Panc1 (cell line): ENCODE results near the gene SRSF9. TPM values are rescaled to one million over a fixed set of nuclear protein-coding genes. Genes with fewer than 3 reads are reported as not detected.

ENCODE experiments used
- ATAC-seq: fragments of 200-7000 bp; cut with Tn5 transposase; 2 replicates; pipeline ENCODE4 v1.9.1; 2020; ENCODE audit warnings: mild to moderate bottlenecking, moderate library complexity
- BruUV-seq: library from RNA; stranded (reverse); fragments of 400-500 nt; replicated peaks from 2 replicates; lab custom pipeline; 2021; lab: Mats Ljungman, UMichigan
- CTCF ChIA-PET: fragments of 300-600 bp; sonication (Branson Sonifier 250); formaldehyde crosslinking; loops from one replicate; lab custom pipeline; 2022; ENCODE audit warnings: antibody characterized with exemption; lab: Charles Lee
- POLR2A ChIA-PET: fragments of 300-600 bp; sonication (Branson Sonifier 250); formaldehyde crosslinking; loops from one replicate; lab custom pipeline; 2022; ENCODE audit warnings: antibody characterized with exemption; lab: Charles Lee
- DNase-seq: peaks from one replicate; pipeline ENCODE4 v3.0.0-alpha.2; 2010; ENCODE audit warnings: low read depth, low spot score
- H3K27ac ChIP-seq: 2 replicates; pipeline ENCODE4 v1.5.1; 2011; ENCODE audit warnings: mild to moderate bottlenecking, low read length, inconsistent platforms
- H3K27me3 ChIP-seq: fragments of 200-500 bp; sonication (Bioruptor generic); 2 replicates; pipeline ENCODE4 v1.6.0; 2014; ENCODE audit warnings: low read length, inconsistent platforms; ENCODE audit not compliant: control insufficient read depth, insufficient read depth
- H3K36me3 ChIP-seq: fragments of 200-500 bp; sonication (Bioruptor generic); 2 replicates; pipeline ENCODE4 v1.5.1; 2014; ENCODE audit warnings: inconsistent platforms, mild to moderate bottlenecking, low read length, moderate library complexity; ENCODE audit not compliant: control insufficient read depth, insufficient read depth
- H3K4me1 ChIP-seq: 2 replicates; pipeline ENCODE4 v1.5.1; 2011; ENCODE audit warnings: inconsistent platforms, mild to moderate bottlenecking, low read length, moderate library complexity; ENCODE audit not compliant: control insufficient read depth, insufficient read depth
- H3K4me3 ChIP-seq, 2 experiments: 2 replicates each; pipeline ENCODE4 v1.5.1; 2011 to 2012; ENCODE audit warnings: low read depth in 2 of 2, low read length in 2 of 2, mild to moderate bottlenecking in 2 of 2, inconsistent platforms in 1 of 2, moderate library complexity in 1 of 2
- H3K9me3 ChIP-seq: fragments of 200-500 bp; sonication (Bioruptor generic); 2 replicates; pipeline ENCODE4 v1.5.1; 2014; ENCODE audit warnings: low read depth, mild to moderate bottlenecking, inconsistent platforms, low read length, moderate library complexity; ENCODE audit not compliant: control insufficient read depth, insufficient read depth
- POLR2AphosphoS5 ChIP-seq: IDR thresholded peaks from 2 replicates; pipeline ENCODE4 v1.6.1; 2012; ENCODE audit warnings: mild to moderate bottlenecking, low read depth, low read length, moderate library complexity
- REST ChIP-seq, 2 experiments: IDR thresholded peaks; 2 replicates each; pipeline ENCODE4 v1.6.1; 2011 to 2012; ENCODE audit warnings: low read depth in 2 of 2, control low read depth in 1 of 2, low read length in 1 of 2, mild to moderate bottlenecking in 1 of 2, moderate library complexity in 1 of 2; ENCODE audit not compliant: insufficient read depth in 1 of 2
- SIN3A ChIP-seq: IDR thresholded peaks from 2 replicates; pipeline ENCODE4 v1.6.1; 2012; ENCODE audit warnings: low read depth, mild to moderate bottlenecking, low read length, moderate library complexity, borderline replicate concordance; ENCODE audit not compliant: insufficient read depth
- TCF7L2 ChIP-seq: IDR thresholded peaks from 2 replicates; pipeline ENCODE4 v1.6.1; 2011; ENCODE audit warnings: mild to moderate bottlenecking, low read depth, low read length, inconsistent platforms
- in situ Hi-C: cut with HindIII; loops from 2 replicates; pipeline ENCODE4 v1.10.0; 2016; ENCODE audit warnings: low sequenced_read_pairs, low pct_unique_long_range_greater_than_20kb
- intact Hi-C: fragments of 100-400 bp; cut with micrococcal nuclease; formaldehyde crosslinking; loops from one replicate; pipeline ENCODE4 v1.10.0; 2022; ENCODE audit not compliant: unreplicated experiment
- total RNA-seq: library from RNA; stranded (reverse); gene quantifications from one replicate; pipeline ENCODE4 v1.2.1, GENCODE V29; 2021; ENCODE audit not compliant: unreplicated experiment
- TF ChIP-seq, protein P1 (sequence below): fragments of 450-650 bp; IDR thresholded peaks from 2 replicates; pipeline ENCODE4 v1.5.1; 2017; ENCODE audit warnings: mild to moderate bottlenecking

SRSF9 gene
- total RNA-seq, 1 experiment from 2014 or later, result 269 TPM

DNA sequence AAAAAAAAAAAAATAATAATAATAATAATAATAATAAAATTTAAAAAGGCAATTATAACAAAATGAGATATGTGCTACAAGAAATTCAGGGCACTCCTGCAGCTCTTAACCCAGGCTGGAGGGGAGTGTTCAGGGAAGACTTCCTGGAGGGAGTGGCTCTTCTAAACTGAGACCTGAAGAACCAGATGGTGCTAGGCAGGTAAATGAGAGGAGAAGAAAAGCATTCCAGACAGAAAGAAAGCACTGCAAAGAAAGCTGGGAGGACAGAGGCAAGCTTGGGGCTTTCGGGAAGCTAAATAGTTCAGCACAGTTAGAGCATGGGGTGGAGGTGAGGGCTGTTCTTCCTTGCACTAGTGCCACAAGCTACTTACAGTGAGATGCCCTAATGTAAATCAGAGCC is 9.9 kb upstream of the SRSF9 start:
- TF ChIP-seq REST (IDR thresholded peaks at IDR 0.05; ENCODE audit: insufficient read depth in 1 of 2, low read depth in 2 of 2, low read length in 1 of 2), result no peak
- no peak for TF ChIP-seq SIN3A
- TF ChIP-seq TCF7L2, result no peak
- TF ChIP-seq POLR2AphosphoS5, result no peak
- TF ChIP-seq, protein P1, sequence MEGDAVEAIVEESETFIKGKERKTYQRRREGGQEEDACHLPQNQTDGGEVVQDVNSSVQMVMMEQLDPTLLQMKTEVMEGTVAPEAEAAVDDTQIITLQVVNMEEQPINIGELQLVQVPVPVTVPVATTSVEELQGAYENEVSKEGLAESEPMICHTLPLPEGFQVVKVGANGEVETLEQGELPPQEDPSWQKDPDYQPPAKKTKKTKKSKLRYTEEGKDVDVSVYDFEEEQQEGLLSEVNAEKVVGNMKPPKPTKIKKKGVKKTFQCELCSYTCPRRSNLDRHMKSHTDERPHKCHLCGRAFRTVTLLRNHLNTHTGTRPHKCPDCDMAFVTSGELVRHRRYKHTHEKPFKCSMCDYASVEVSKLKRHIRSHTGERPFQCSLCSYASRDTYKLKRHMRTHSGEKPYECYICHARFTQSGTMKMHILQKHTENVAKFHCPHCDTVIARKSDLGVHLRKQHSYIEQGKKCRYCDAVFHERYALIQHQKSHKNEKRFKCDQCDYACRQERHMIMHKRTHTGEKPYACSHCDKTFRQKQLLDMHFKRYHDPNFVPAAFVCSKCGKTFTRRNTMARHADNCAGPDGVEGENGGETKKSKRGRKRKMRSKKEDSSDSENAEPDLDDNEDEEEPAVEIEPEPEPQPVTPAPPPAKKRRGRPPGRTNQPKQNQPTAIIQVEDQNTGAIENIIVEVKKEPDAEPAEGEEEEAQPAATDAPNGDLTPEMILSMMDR, result no peak
- POLR2A ChIA-PET, result no interaction called here
- peak; percentile 64; the same call in 1 of the 2 replicates for ATAC-seq
- Histone ChIP-seq H3K27me3 (no peaks in the 10 kb centered on the region), H3K4me3 (no peak overlapping the region), H3K27ac (no peak overlapping the region), H3K36me3 (no peaks in the 10 kb centered on the region), H3K4me1 (peaks cover 9% of the 10 kb centered on the region), H3K9me3 (no peaks in the 10 kb centered on the region)
- in situ Hi-C loops (no loop called here), intact Hi-C loops (no loop called here)
- no TSS peak for BruUV-seq
- no peak for DNase-seq
- CTCF ChIA-PET, result interaction anchor here (0.6 kb wide), 1 partner anchor 218 kb away, joined by 5 read pairs; no protein-coding TSS in a partner anchor

DNA sequence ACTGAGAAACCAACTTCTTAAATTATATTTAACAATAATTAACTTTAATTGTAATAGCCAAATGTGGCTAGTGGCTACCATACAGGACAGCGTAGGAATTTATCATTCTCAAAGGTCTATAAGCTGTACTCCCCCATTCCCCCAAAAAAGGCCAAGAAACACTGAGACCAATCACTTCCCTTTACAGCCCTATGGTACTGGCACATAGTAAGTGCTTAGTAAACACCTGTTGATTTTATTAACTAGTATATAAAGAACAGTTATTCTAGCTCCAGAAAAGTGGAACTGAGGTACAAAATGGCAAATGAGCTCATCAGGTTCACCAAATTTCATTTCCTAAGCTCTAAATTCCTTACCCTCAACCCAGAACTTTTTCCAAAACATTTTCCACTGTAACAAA is 6.1 kb upstream of the SRSF9 start:
- CTCF ChIA-PET, result no interaction called here

More for the DNA sequence above, 6.1 kb upstream of the SRSF9 start:
- no TSS peak for BruUV-seq
- Histone ChIP-seq H3K27me3 (no peaks in the 10 kb centered on the region), H3K9me3 (no peaks in the 10 kb centered on the region), H3K27ac (no peak overlapping the region), H3K4me3 (no peak overlapping the region), H3K4me1 (peaks cover 23% of the 10 kb centered on the region), H3K36me3 (no peaks in the 10 kb centered on the region)
- no peak for DNase-seq
- in situ Hi-C loops, result no loop called here
- TF ChIP-seq, protein P1, result no peak
- TF ChIP-seq SIN3A (no peak), POLR2AphosphoS5 (no peak), TCF7L2 (no peak), REST (IDR thresholded peaks at IDR 0.05; ENCODE audit: insufficient read depth in 1 of 2, low read depth in 2 of 2, low read length in 1 of 2) (no peak)
- POLR2A ChIA-PET, result no interaction called here
- no peak for ATAC-seq
- intact Hi-C loops, result no loop called here
